ENCODE measurements around the gene NPW. TPM values are rescaled to one million over a fixed set of nuclear protein-coding genes. Genes with fewer than 3 reads are reported as not detected.

Gene NPW
- total and polyA plus RNA-seq, 9 of the 15 experiments (the other 6 are each of a cell fraction or from before 2014, with no cell fraction given): 0.14 to 4.0 (median 2.6) TPM; not detected in 4

DNA sequence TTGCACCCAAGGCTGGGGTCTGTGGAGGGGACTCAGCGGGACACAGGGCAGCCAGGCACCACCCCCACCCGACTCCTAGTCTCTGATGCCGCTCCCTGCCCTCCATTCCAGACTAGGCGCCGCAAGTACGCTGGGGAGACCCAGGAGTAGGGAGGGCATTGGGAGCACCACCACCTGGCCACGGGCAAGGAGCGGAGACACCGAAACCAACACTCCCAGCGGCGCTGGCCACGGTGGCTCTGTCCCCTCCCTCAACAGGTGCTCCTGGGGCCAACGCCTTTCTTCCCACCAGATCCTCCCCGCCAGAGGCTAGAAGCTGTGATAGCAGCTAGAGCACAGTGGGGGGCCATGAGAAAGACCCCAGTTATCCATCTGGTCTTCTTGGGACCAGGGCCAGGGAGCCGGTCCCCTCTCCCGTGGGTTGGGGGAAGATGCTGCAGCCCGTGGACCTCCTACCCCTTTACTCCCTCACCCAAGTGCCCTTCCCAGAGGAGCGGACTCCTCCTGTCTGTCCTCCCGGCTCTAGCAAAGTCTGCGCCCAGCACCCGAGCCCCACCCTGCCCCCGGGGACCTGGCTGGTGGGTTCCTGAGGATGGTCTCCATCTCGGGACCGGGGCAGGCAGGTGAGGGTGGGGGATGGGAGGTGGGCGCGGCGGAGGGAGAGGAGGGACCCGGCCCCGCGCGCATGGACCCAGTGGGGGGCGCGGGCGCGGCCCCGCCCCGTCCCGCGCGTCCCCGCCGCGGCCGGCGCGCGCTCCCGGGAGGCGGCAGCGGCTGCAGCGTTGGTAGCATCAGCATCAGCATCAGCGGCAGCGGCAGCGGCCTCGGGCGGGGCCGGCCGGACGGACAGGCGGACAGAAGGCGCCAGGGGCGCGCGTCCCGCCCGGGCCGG lies 30.1 kb upstream of the NPW start, which contains the start of gene SYNGR3 (continued):
- TF ChIP-seq, protein P1, sequence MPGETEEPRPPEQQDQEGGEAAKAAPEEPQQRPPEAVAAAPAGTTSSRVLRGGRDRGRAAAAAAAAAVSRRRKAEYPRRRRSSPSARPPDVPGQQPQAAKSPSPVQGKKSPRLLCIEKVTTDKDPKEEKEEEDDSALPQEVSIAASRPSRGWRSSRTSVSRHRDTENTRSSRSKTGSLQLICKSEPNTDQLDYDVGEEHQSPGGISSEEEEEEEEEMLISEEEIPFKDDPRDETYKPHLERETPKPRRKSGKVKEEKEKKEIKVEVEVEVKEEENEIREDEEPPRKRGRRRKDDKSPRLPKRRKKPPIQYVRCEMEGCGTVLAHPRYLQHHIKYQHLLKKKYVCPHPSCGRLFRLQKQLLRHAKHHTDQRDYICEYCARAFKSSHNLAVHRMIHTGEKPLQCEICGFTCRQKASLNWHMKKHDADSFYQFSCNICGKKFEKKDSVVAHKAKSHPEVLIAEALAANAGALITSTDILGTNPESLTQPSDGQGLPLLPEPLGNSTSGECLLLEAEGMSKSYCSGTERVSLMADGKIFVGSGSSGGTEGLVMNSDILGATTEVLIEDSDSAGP (CRISPR knock-in tag; IDR thresholded peaks at IDR 0.05): no peak
- TF ChIP-seq SMARCA4 (IDR thresholded peaks at IDR 0.05) (no peak), DNMT1 (IDR thresholded peaks at IDR 0.05) (no peak), ZNF551 (CRISPR knock-in tag; IDR thresholded peaks at IDR 0.05) (no peak), HMGN3 (IDR thresholded peaks at IDR 0.05; ENCODE audit: borderline replicate concordance, extremely low read depth, insufficient read length, low read depth, low read length) (peak; percentile 59), NONO (IDR thresholded peaks at IDR 0.05; ENCODE audit: low read depth in 2 of 2, low read length in 1 of 2) (0 out of 4 replicates have a peak, but pooled peaks of 1 of the 2 experiments have one; percentile 26), L3MBTL2 (IDR thresholded peaks at IDR 0.05) (no peak), TEAD2 (tag; IDR thresholded peaks at IDR 0.05) (no peak), ZFP36 (IDR thresholded peaks at IDR 0.05; ENCODE audit: low read depth, low read length, partially characterized antibody) (no peak)
- TF ChIP-seq, protein P2, sequence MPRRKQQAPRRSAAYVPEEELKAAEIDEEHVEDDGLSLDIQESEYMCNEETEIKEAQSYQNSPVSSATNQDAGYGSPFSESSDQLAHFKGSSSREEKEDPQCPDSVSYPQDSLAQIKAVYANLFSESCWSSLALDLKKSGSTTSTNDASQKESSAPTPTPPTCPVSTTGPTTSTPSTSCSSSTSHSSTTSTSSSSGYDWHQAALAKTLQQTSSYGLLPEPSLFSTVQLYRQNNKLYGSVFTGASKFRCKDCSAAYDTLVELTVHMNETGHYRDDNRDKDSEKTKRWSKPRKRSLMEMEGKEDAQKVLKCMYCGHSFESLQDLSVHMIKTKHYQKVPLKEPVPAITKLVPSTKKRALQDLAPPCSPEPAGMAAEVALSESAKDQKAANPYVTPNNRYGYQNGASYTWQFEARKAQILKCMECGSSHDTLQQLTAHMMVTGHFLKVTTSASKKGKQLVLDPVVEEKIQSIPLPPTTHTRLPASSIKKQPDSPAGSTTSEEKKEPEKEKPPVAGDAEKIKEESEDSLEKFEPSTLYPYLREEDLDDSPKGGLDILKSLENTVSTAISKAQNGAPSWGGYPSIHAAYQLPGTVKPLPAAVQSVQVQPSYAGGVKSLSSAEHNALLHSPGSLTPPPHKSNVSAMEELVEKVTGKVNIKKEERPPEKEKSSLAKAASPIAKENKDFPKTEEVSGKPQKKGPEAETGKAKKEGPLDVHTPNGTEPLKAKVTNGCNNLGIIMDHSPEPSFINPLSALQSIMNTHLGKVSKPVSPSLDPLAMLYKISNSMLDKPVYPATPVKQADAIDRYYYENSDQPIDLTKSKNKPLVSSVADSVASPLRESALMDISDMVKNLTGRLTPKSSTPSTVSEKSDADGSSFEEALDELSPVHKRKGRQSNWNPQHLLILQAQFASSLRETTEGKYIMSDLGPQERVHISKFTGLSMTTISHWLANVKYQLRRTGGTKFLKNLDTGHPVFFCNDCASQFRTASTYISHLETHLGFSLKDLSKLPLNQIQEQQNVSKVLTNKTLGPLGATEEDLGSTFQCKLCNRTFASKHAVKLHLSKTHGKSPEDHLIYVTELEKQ (CRISPR knock-in tag; IDR thresholded peaks at IDR 0.05): no peak
- TF ChIP-seq, protein P3, sequence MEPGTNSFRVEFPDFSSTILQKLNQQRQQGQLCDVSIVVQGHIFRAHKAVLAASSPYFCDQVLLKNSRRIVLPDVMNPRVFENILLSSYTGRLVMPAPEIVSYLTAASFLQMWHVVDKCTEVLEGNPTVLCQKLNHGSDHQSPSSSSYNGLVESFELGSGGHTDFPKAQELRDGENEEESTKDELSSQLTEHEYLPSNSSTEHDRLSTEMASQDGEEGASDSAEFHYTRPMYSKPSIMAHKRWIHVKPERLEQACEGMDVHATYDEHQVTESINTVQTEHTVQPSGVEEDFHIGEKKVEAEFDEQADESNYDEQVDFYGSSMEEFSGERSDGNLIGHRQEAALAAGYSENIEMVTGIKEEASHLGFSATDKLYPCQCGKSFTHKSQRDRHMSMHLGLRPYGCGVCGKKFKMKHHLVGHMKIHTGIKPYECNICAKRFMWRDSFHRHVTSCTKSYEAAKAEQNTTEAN (CRISPR knock-in tag; IDR thresholded peaks at IDR 0.05): no peak
- TF ChIP-seq, protein P4, sequence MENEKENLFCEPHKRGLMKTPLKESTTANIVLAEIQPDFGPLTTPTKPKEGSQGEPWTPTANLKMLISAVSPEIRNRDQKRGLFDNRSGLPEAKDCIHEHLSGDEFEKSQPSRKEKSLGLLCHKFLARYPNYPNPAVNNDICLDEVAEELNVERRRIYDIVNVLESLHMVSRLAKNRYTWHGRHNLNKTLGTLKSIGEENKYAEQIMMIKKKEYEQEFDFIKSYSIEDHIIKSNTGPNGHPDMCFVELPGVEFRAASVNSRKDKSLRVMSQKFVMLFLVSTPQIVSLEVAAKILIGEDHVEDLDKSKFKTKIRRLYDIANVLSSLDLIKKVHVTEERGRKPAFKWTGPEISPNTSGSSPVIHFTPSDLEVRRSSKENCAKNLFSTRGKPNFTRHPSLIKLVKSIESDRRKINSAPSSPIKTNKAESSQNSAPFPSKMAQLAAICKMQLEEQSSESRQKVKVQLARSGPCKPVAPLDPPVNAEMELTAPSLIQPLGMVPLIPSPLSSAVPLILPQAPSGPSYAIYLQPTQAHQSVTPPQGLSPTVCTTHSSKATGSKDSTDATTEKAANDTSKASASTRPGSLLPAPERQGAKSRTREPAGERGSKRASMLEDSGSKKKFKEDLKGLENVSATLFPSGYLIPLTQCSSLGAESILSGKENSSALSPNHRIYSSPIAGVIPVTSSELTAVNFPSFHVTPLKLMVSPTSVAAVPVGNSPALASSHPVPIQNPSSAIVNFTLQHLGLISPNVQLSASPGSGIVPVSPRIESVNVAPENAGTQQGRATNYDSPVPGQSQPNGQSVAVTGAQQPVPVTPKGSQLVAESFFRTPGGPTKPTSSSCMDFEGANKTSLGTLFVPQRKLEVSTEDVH (IDR thresholded peaks at IDR 0.05; ENCODE audit: low read depth, partially characterized antibody): no peak
- TF ChIP-seq, protein P5, sequence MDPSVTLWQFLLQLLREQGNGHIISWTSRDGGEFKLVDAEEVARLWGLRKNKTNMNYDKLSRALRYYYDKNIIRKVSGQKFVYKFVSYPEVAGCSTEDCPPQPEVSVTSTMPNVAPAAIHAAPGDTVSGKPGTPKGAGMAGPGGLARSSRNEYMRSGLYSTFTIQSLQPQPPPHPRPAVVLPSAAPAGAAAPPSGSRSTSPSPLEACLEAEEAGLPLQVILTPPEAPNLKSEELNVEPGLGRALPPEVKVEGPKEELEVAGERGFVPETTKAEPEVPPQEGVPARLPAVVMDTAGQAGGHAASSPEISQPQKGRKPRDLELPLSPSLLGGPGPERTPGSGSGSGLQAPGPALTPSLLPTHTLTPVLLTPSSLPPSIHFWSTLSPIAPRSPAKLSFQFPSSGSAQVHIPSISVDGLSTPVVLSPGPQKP (CRISPR knock-in tag; IDR thresholded peaks at IDR 0.05): no peak
- TF ChIP-seq, protein P6, sequence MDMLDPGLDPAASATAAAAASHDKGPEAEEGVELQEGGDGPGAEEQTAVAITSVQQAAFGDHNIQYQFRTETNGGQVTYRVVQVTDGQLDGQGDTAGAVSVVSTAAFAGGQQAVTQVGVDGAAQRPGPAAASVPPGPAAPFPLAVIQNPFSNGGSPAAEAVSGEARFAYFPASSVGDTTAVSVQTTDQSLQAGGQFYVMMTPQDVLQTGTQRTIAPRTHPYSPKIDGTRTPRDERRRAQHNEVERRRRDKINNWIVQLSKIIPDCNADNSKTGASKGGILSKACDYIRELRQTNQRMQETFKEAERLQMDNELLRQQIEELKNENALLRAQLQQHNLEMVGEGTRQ (CRISPR knock-in tag; IDR thresholded peaks at IDR 0.05): no peak

Data from K562 (cell line).